ENCODE measurements around the gene TCHHL1. TPM values are rescaled to one million over a fixed set of nuclear protein-coding genes. Genes with fewer than 3 reads are reported as not detected.

Gene TCHHL1
- total RNA-seq, 1 experiment from 2014 or later, result not detected

- H3K23ac ChIP-seq (ENCODE audit: insufficient read length, low read depth, low read length), result no peak overlapping the region
- H2BK15ac ChIP-seq (ENCODE audit: low read depth, low read length), result no peak overlapping the region
- H3K79me1 ChIP-seq (ENCODE audit: insufficient read depth, low read depth, low read length, poor library complexity, severe bottlenecking), result no peaks in the 10 kb centered on the region
- H3K56ac ChIP-seq (ENCODE audit: insufficient read length, low read depth, low read length), result no peak overlapping the region
- H2BK120ac ChIP-seq (ENCODE audit: low read depth, low read length, poor library complexity, severe bottlenecking), result no peak overlapping the region
- peaks cover 19% of the 10 kb centered on the region for H3K9me3 ChIP-seq (ENCODE audit: control insufficient read depth, low read depth, low read length)
- H2BK20ac ChIP-seq (ENCODE audit: low read depth, low read length, poor library complexity, severe bottlenecking), result no peak overlapping the region
- H2AK5ac ChIP-seq (ENCODE audit: insufficient read length, low read length), result no peak overlapping the region
- no peak overlapping the region for H3T11ph ChIP-seq (ENCODE audit: low read length)
- H3K27ac ChIP-seq (ENCODE audit: insufficient read length, low read depth, low read length), result no peak overlapping the region
- H3K79me2 ChIP-seq (ENCODE audit: insufficient read depth, low read length), result no peaks in the 10 kb centered on the region
- TF ChIP-seq CTCF (conservative IDR thresholded peaks at IDR 0.05), result no peak
- H4K91ac ChIP-seq (ENCODE audit: insufficient read length, low read depth, low read length), result no peak overlapping the region
- H3K4ac ChIP-seq (ENCODE audit: low read depth, low read length), result no peak overlapping the region
- no peak for DNase-seq
- no peak overlapping the region for H4K5ac ChIP-seq (ENCODE audit: insufficient read length, low read depth, low read length)
- H2BK12ac ChIP-seq (ENCODE audit: insufficient read length, low read depth, low read length), result no peak overlapping the region
- H3K4me2 ChIP-seq (ENCODE audit: insufficient read depth, insufficient read length, low read length), result no peak overlapping the region
- Mint-ChIP-seq H3K27ac (no peak overlapping the region), H3K9me3 (peaks cover 48 to 91% of the 10 kb centered on the region in 2 experiments), H3K36me3 (ENCODE audit: insufficient read depth in 1 of 3, low read depth in 3 of 3) (peaks cover 0 to 12% (median 0%) of the 10 kb centered on the region in 3 experiments; a peak in 2 of 7 replicates), H3K27me3 (ENCODE audit: low read depth) (peaks cover 2% of the 10 kb centered on the region), H3K4me1 (no peaks in the 10 kb centered on the region), H3K4me3 (no peak overlapping the region)
- WGBS (ENCODE audit: extremely low coverage, insufficient read length, low lambda C conversion rate), result no CpG with 5 or more reads among the region's 3 CpGs
- H4K8ac ChIP-seq (replicated peaks; ENCODE audit: insufficient read length, low read depth, low read length), result no peak overlapping the region
- H2BK5ac ChIP-seq (ENCODE audit: insufficient read length, low read length), result no peak overlapping the region
- no peak overlapping the region for H3K14ac ChIP-seq (ENCODE audit: insufficient read depth, low read length)
- H3K27me3 ChIP-seq (ENCODE audit: insufficient read depth, low read length), result no peaks in the 10 kb centered on the region
- H3K9ac ChIP-seq (ENCODE audit: extremely low read depth, insufficient read length, low read length), result no peak overlapping the region
- H4K20me1 ChIP-seq (ENCODE audit: control insufficient read depth, insufficient read depth, insufficient read length), result no peaks in the 10 kb centered on the region
- H3K4me1 ChIP-seq (ENCODE audit: insufficient read depth, low read length), result no peaks in the 10 kb centered on the region
- no peaks in the 10 kb centered on the region for H3K23me2 ChIP-seq (ENCODE audit: insufficient read length, low read depth, low read length, poor library complexity, severe bottlenecking)
- no peak overlapping the region for H2AFZ ChIP-seq (ENCODE audit: low read length)
- H3K18ac ChIP-seq (ENCODE audit: insufficient read length, low read depth, low read length), result no peak overlapping the region
These were observed 8.1 kb upstream of the TCHHL1 start for GRCh38 chr1:152096931-152097330.
